Measurements from ENCODE around the gene NSL1. TPM values are rescaled to one million over a fixed set of nuclear protein-coding genes. Genes with fewer than 3 reads are reported as not detected.

NSL1 gene
- total RNA-seq, 1 donor = 28.2 TPM

GRCh38 chr1:212814537-212815334, 23.2 kb upstream of the NSL1 start:
- Histone ChIP-seq H3K9me3 (ENCODE audit: low read depth, low read length) (no peaks in the 10 kb centered on the region), H3K79me2 (ENCODE audit: insufficient read depth, low read length) (no peaks in the 10 kb centered on the region), H3K36me3 (ENCODE audit: insufficient read depth, low read length) (no peaks in the 10 kb centered on the region), H3K4me3 (ENCODE audit: insufficient read depth, low read length) (no peak overlapping the region), H3K4me2 (ENCODE audit: insufficient read depth, low read length) (no peak overlapping the region), H3K4me1 (ENCODE audit: insufficient read depth, low read length) (no peaks in the 10 kb centered on the region), H2AFZ (ENCODE audit: low read length) (no peak overlapping the region), H3K27me3 (ENCODE audit: insufficient read depth, low read length) (no peaks in the 10 kb centered on the region), H3K27ac (ENCODE audit: low read depth, low read length) (no peak overlapping the region), H4K20me1 (ENCODE audit: insufficient read depth, low read length) (no peaks in the 10 kb centered on the region)
- peak; percentile 42 for TF ChIP-seq CTCF (IDR thresholded peaks at IDR 0.05; ENCODE audit: extremely low read depth, low read depth, low read length)
- no peak for DNase-seq (ENCODE audit: insufficient read length, low spot score, missing footprints)

GRCh38 chr1:212805767-212806166, 14.2 kb upstream of the NSL1 start:
- Histone ChIP-seq H2AFZ (ENCODE audit: low read length) (no peak overlapping the region), H3K36me3 (ENCODE audit: insufficient read depth, low read length) (peaks cover 18% of the 10 kb centered on the region), H4K20me1 (ENCODE audit: insufficient read depth, low read length) (no peaks in the 10 kb centered on the region), H3K27ac (ENCODE audit: low read depth, low read length) (no peak overlapping the region), H3K4me1 (ENCODE audit: insufficient read depth, low read length) (no peaks in the 10 kb centered on the region), H3K9me3 (ENCODE audit: low read depth, low read length) (no peaks in the 10 kb centered on the region), H3K79me2 (ENCODE audit: insufficient read depth, low read length) (no peaks in the 10 kb centered on the region), H3K4me2 (ENCODE audit: insufficient read depth, low read length) (no peak overlapping the region), H3K27me3 (ENCODE audit: insufficient read depth, low read length) (no peaks in the 10 kb centered on the region), H3K4me3 (ENCODE audit: insufficient read depth, low read length) (no peak overlapping the region)
- peak; percentile 3 for DNase-seq (ENCODE audit: insufficient read length, low spot score, missing footprints)
- no peak for TF ChIP-seq CTCF (IDR thresholded peaks at IDR 0.05; ENCODE audit: extremely low read depth, low read depth, low read length)

DNA sequence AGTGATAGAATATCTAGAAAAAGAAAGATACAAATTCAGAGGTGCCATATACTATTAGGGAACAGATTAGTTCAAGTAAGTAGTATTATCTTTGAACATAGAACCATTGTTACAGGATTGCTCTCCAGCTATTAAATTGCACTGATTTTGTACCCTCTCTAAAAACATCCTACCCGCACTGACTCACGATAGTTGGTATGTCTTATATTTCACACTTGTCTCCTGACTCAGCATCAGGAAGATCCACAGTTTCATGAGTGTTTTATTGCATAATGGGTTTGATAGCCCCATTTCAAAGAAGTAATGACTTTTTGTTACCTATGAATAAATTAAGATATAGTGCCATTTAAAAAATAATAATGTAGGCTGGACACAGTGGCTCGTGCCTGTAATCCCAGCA, 6.1 kb upstream of the NSL1 start:
- H3K79me2 ChIP-seq (ENCODE audit: insufficient read depth, low read length) = no peaks in the 10 kb centered on the region
- H3K4me2 ChIP-seq (ENCODE audit: insufficient read depth, low read length) = no peak overlapping the region
- no peaks in the 10 kb centered on the region for H3K9me3 ChIP-seq (ENCODE audit: low read depth, low read length)
- no peak overlapping the region for H2AFZ ChIP-seq (ENCODE audit: low read length)
- no peak for TF ChIP-seq CTCF (IDR thresholded peaks at IDR 0.05; ENCODE audit: extremely low read depth, low read depth, low read length)
- no peak overlapping the region for H3K27ac ChIP-seq (ENCODE audit: low read depth, low read length)
- no peak overlapping the region for H3K4me3 ChIP-seq (ENCODE audit: insufficient read depth, low read length)
- no peaks in the 10 kb centered on the region for H4K20me1 ChIP-seq (ENCODE audit: insufficient read depth, low read length)
- no peaks in the 10 kb centered on the region for H3K27me3 ChIP-seq (ENCODE audit: insufficient read depth, low read length)
- peaks cover 11% of the 10 kb centered on the region for H3K36me3 ChIP-seq (ENCODE audit: insufficient read depth, low read length)
- peaks cover 13% of the 10 kb centered on the region for H3K4me1 ChIP-seq (ENCODE audit: insufficient read depth, low read length)
- DNase-seq (ENCODE audit: insufficient read length, low spot score, missing footprints) = peak; percentile 34

DNA sequence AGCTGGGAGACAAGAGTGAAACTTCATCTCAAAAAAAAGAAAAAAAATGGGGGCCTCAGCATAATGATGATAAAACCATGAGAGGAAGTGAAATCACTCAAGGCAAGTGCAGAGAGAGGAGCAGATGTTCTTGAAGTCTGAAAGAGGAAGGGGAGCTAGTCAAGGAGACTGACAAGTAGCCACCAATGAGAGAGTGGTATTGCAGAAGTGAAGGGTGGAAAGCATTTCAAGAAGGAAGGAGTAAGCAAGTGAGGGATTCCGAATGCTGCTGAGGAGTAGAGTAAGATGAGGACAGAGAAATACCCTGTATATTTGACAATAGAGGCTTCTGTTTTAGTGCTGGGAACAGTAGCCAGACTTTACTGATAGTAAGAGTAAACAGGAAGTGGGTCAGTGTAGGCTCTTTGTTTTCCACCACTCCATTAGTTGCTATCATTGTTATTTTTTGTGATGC, 3.0 kb upstream of the NSL1 start:
- Histone ChIP-seq H3K4me2 (ENCODE audit: insufficient read depth, low read length) (no peak overlapping the region), H3K9me3 (ENCODE audit: low read depth, low read length) (no peaks in the 10 kb centered on the region), H3K4me3 (ENCODE audit: insufficient read depth, low read length) (no peak overlapping the region), H3K79me2 (ENCODE audit: insufficient read depth, low read length) (peaks cover 13% of the 10 kb centered on the region), H4K20me1 (ENCODE audit: insufficient read depth, low read length) (no peaks in the 10 kb centered on the region), H3K27ac (ENCODE audit: low read depth, low read length) (no peak overlapping the region), H3K27me3 (ENCODE audit: insufficient read depth, low read length) (no peaks in the 10 kb centered on the region), H3K36me3 (ENCODE audit: insufficient read depth, low read length) (peaks cover 5% of the 10 kb centered on the region), H3K4me1 (ENCODE audit: insufficient read depth, low read length) (peaks cover 18% of the 10 kb centered on the region), H2AFZ (ENCODE audit: low read length) (no peak overlapping the region)
- no peak for TF ChIP-seq CTCF (IDR thresholded peaks at IDR 0.05; ENCODE audit: extremely low read depth, low read depth, low read length)
- DNase-seq (ENCODE audit: insufficient read length, low spot score, missing footprints) = peak; percentile 43

Data from osteoblast (primary cell).